Karpas-422 (cell line): Measurements from ENCODE around the gene PIPOX. TPM values are rescaled to one million over a fixed set of nuclear protein-coding genes. Genes with fewer than 3 reads are reported as not detected.

Experiments used
- DNase-seq: peaks from one replicate; pipeline ENCODE4 v3.0.0-alpha.2; 2015
- H2AFZ ChIP-seq: fragments of 200-600 bp; sonication (generic); 2 replicates; pipeline ENCODE4 v1.6.1; 2014; ENCODE audit warnings: antibody characterized with exemption, low read length, mixed read lengths
- H3K27ac ChIP-seq: fragments of 200-600 bp; sonication (generic); 2 replicates; pipeline ENCODE4 v1.5.1; 2014; ENCODE audit warnings: mild to moderate bottlenecking, low read length, moderate library complexity
- H3K27me3 ChIP-seq: fragments of 200-600 bp; sonication (generic); 2 replicates; pipeline ENCODE4 v1.6.1; 2014; ENCODE audit warnings: low read length, mixed read lengths
- H3K36me3 ChIP-seq: fragments of 200-600 bp; sonication (generic); 2 replicates; pipeline ENCODE4 v1.6.1; 2014; ENCODE audit warnings: low read length, mixed read lengths; ENCODE audit not compliant: insufficient read depth
- H3K4me1 ChIP-seq: fragments of 200-600 bp; sonication (generic); 2 replicates; pipeline ENCODE4 v1.6.1; 2014; ENCODE audit warnings: mild to moderate bottlenecking, low read length, mixed read lengths
- H3K4me2 ChIP-seq: fragments of 200-600 bp; sonication (generic); 2 replicates; pipeline ENCODE4 v1.6.1; 2014; ENCODE audit warnings: low read length, low read depth, mild to moderate bottlenecking; ENCODE audit not compliant: poor library complexity, severe bottlenecking
- H3K4me3 ChIP-seq: fragments of 200-600 bp; sonication (generic); 2 replicates; pipeline ENCODE4 v1.5.1; 2014; ENCODE audit warnings: mild to moderate bottlenecking, antibody characterized with exemption, low read length, mixed read lengths
- H3K79me2 ChIP-seq: fragments of 200-600 bp; sonication (generic); 2 replicates; pipeline ENCODE4 v1.6.1; 2014; ENCODE audit warnings: mild to moderate bottlenecking, low read length, mixed read lengths
- H3K9ac ChIP-seq: fragments of 200-600 bp; sonication (generic); 2 replicates; pipeline ENCODE4 v1.6.0; 2014; ENCODE audit warnings: low read length
- H3K9me2 ChIP-seq: fragments of 200-600 bp; sonication (generic), shearing (Covaris generic); replicated peaks from 2 replicates; pipeline ENCODE4 v1.6.0; 2014; ENCODE audit warnings: mild to moderate bottlenecking, low read length, moderate library complexity; ENCODE audit not compliant: insufficient read depth
- H3K9me3 ChIP-seq: fragments of 300-700, 200-600 bp; sonication (generic); 2 replicates; pipeline ENCODE4 v1.6.1; 2014; ENCODE audit warnings: low read length, mixed read lengths
- H4K20me1 ChIP-seq: fragments of 200-600 bp; sonication (generic); 2 replicates; pipeline ENCODE4 v1.6.1; 2014; ENCODE audit warnings: mild to moderate bottlenecking, antibody characterized with exemption, low read length, low read depth; ENCODE audit not compliant: insufficient read depth
- total RNA-seq: library from RNA; depleted of rRNA; stranded (reverse); fragments of >200 nt; shearing (Covaris generic); gene quantifications from 2 replicates; pipeline ENCODE4 v1.2.3, GENCODE V29; 2014; ENCODE audit warnings: low replicate concordance; rRNA removed

Gene PIPOX
- total RNA-seq, result 3.6 and 7.2 TPM in 2 replicates

DNA sequence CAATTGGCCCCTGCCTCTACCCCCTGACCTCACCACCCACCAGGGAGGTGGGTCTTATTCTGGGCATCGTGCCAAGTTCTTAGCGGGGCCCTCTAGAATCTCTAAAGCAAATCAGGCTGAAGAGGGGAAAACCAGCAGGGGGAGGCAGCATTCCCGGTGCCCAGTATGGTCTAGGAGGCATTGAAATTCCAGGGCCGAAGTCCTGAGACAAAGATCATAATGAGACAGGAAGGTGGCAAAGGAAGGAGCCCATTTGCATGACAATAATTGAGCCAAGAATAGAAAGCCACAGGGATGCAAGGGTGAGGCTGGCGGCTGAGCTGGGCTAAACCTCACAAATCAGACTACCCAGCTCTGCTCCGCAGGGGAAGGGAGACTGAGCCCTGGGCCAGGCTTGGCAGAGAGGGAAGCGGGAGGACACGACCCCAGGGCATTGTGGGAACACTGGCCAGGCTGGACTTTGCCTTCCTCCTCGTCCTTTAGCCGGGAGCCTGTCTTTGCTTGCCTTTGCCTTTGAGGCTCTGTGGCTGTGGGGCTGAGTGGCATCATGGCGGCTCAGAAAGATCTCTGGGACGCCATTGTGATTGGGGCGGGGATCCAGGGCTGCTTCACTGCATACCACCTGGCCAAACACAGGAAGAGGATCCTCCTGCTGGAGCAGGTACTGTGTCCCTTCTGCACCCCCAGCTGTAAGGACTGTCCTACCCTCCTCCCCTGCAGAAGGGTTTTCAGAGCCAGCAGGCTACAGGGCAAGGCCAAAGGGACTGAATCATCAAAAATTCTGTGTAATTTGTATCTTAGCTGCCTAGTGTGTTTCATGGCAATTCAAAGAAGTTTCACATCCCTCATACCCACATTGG, at the start of gene PIPOX:
Gene PIPOX (plus strand): TSS at position 463 of the 860 bp plus-strand sequence. CDS start 85 bp downstream, at position 548.
- H3K9me2 ChIP-seq, result no peaks in the 10 kb centered on the region
- no peak within 1 kb of the TSS for H3K4me3 ChIP-seq
- no peak within 1 kb of the TSS for H3K27ac ChIP-seq
- no peaks in the 10 kb centered on the region for H3K27me3 ChIP-seq
- no peaks in the 10 kb centered on the region for H3K9me3 ChIP-seq
- H3K4me2 ChIP-seq, result peak within 1 kb of the TSS; percentile 29
- DNase-seq, result peak; percentile 62
- no peaks in the 10 kb centered on the region for H3K79me2 ChIP-seq
- H3K4me1 ChIP-seq, result peaks cover 27% of the 10 kb centered on the region
- H2AFZ ChIP-seq, result no peak within 1 kb of the TSS
- no peak within 1 kb of the TSS for H3K9ac ChIP-seq
- H4K20me1 ChIP-seq, result no peaks in the 10 kb centered on the region; the same call in 1 of the 2 replicates
- no peaks in the 10 kb centered on the region for H3K36me3 ChIP-seq

DNA sequence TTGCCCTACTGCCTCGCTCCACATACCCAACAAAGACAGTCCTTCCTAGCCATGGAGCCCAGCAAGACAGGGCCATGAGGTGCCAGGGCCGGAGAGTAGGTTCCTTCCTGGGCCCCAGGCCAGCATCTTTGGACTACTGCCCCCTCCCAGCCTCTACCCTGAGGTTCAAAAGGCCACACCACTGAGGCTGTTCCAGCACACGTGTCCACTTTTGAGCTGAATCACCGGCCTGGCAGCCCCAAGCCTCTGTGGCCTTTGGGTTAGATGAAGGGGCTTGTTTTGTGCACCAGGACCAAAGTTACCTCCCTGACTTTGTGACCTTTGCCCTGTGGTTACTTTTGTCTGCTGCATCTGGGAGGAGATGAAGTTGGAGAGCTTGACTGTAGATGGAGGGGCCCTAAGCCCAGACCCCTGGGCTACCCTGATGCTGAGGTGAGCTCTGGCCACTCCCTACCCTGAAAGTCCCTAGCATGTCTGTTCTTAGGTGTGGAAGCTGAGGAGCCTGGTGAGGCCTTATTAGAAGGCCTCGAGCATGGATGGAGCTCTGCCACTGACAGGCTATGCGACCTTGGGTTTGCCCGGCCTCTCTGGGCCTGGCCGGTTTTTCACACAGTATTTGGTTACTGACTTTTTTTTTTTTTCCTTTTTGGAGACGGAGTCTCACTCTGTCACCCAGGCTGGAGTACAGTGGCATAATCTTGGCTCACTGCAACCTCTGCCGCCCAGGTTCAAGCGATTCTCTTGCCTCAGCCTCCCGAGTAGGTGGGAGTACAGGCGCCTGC, 49.1 kb upstream of the PIPOX start:
- Histone ChIP-seq H3K9ac (no peak overlapping the region), H2AFZ (no peak overlapping the region), H3K9me2 (no peaks in the 10 kb centered on the region), H3K79me2 (no peaks in the 10 kb centered on the region), H3K27ac (no peak overlapping the region), H3K4me2 (no peak overlapping the region), H3K27me3 (no peaks in the 10 kb centered on the region), H3K4me1 (no peaks in the 10 kb centered on the region), H4K20me1 (0 out of 2 replicates have a peak, but pooled peaks cover 4% of the 10 kb centered on the region), H3K9me3 (no peaks in the 10 kb centered on the region), H3K36me3 (no peaks in the 10 kb centered on the region), H3K4me3 (no peak overlapping the region)
- no peak for DNase-seq

- Histone ChIP-seq H3K9me3 (no peaks in the 10 kb centered on the region), H4K20me1 (0 out of 2 replicates have a peak, but pooled peaks cover 5% of the 10 kb centered on the region), H3K79me2 (no peaks in the 10 kb centered on the region), H3K36me3 (no peaks in the 10 kb centered on the region), H3K4me1 (no peaks in the 10 kb centered on the region), H3K9me2 (no peaks in the 10 kb centered on the region), H2AFZ (no peak overlapping the region), H3K4me3 (no peak overlapping the region), H3K27ac (no peak overlapping the region), H3K27me3 (no peaks in the 10 kb centered on the region), H3K9ac (no peak overlapping the region), H3K4me2 (no peak overlapping the region)
- DNase-seq, result no peak
These were observed 46.3 kb upstream of the PIPOX start for GRCh38 chr17:28996554-28997096.

DNA sequence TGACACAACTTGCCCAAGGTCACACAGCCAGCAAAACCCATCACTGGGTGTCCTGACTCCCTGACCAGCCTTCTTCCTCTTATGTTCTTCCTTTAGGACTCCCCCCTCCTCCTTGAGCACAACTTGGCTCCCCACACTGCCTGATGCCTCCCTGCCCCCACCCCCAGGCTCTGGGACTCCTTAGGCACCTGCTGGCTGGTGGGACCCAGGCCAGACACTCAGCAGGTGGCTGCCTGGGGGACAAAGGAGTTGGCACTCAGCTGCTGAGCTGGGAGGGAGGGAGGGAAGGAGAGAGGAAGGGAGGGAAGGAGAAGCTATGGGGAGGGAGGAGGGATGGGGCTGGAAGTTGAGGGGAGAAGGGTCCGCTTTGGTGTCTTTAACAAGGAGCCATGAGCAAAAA, 45.1 kb upstream of the PIPOX start:
- no peak overlapping the region for H3K9ac ChIP-seq
- no peaks in the 10 kb centered on the region for H3K79me2 ChIP-seq
- H3K9me3 ChIP-seq, result no peaks in the 10 kb centered on the region
- H3K4me3 ChIP-seq, result no peak overlapping the region
- H4K20me1 ChIP-seq, result 0 out of 2 replicates have a peak, but pooled peaks cover 5% of the 10 kb centered on the region
- no peaks in the 10 kb centered on the region for H3K27me3 ChIP-seq
- H3K4me2 ChIP-seq, result no peak overlapping the region
- no peaks in the 10 kb centered on the region for H3K9me2 ChIP-seq
- H3K36me3 ChIP-seq, result no peaks in the 10 kb centered on the region
- no peak overlapping the region for H3K27ac ChIP-seq
- DNase-seq, result no peak
- no peaks in the 10 kb centered on the region for H3K4me1 ChIP-seq
- H2AFZ ChIP-seq, result no peak overlapping the region

DNA sequence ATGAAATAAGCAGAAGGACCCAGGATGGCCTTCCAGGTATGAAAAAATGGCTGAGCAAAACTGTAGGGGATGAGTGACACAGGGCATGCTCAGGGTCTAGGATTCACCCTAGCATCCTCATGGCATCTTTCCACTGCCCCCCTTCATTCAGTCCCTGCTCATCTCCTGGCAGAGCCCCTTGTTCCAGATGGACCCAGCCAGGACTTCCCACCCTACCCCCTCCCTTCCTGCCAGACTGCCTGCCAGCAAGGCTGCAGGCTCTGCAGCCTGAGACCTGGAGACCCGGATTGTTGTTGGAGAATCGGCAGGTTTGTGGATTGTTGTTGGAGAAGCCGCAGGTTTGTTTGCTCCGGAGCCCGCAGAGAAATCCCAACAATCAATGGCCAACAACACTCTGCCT, 43.7 kb upstream of the PIPOX start:
- no peak overlapping the region for H3K4me3 ChIP-seq

GRCh38 chr17:29000973-29001372, 42.0 kb upstream of the PIPOX start:
- no peaks in the 10 kb centered on the region for H3K27me3 ChIP-seq
- no peak for DNase-seq

More for the DNA sequence above, 43.7 kb upstream of the PIPOX start:
- Histone ChIP-seq H3K9ac (no peak overlapping the region), H3K36me3 (no peaks in the 10 kb centered on the region), H3K79me2 (no peaks in the 10 kb centered on the region), H4K20me1 (0 out of 2 replicates have a peak, but pooled peaks cover 5% of the 10 kb centered on the region), H3K9me2 (no peaks in the 10 kb centered on the region), H3K9me3 (no peaks in the 10 kb centered on the region), H3K27me3 (no peaks in the 10 kb centered on the region), H3K4me1 (no peaks in the 10 kb centered on the region), H2AFZ (no peak overlapping the region), H3K27ac (no peak overlapping the region), H3K4me2 (no peak overlapping the region)
- no peak for DNase-seq

DNA sequence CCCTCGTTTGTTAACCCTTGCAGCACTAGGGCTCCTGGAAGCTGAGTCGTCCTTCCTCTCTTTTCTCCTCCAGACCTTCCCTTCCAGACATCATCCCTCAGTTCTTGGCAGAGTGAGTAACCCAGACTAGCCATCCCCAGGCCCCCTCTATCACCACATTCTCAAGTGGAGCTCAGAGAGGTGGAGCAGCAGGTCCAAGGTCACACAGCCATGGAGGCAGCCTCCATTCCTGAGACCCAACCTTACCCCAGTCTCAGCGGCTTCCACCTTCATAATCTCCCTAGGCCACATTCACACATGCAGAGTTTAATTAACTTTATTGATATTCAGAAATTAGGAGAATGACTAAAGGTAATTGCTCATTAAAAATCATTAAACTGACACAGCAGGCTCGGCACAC, 40.1 kb upstream of the PIPOX start:
- Histone ChIP-seq H3K9me2 (no peaks in the 10 kb centered on the region), H2AFZ (no peak overlapping the region), H4K20me1 (0 out of 2 replicates have a peak, but pooled peaks cover 5% of the 10 kb centered on the region), H3K4me2 (no peak overlapping the region), H3K9ac (no peak overlapping the region), H3K36me3 (no peaks in the 10 kb centered on the region), H3K79me2 (no peaks in the 10 kb centered on the region), H3K27ac (no peak overlapping the region), H3K27me3 (no peaks in the 10 kb centered on the region), H3K9me3 (no peaks in the 10 kb centered on the region), H3K4me1 (no peaks in the 10 kb centered on the region), H3K4me3 (no peak overlapping the region)
- DNase-seq, result no peak

More at GRCh38 chr17:29000973-29001372, 42.0 kb upstream of the PIPOX start:
- Histone ChIP-seq H3K79me2 (no peaks in the 10 kb centered on the region), H3K27ac (no peak overlapping the region), H3K4me1 (no peaks in the 10 kb centered on the region), H3K36me3 (no peaks in the 10 kb centered on the region), H3K4me3 (no peak overlapping the region), H3K9ac (no peak overlapping the region), H3K9me2 (no peaks in the 10 kb centered on the region), H4K20me1 (0 out of 2 replicates have a peak, but pooled peaks cover 5% of the 10 kb centered on the region), H3K4me2 (no peak overlapping the region), H2AFZ (no peak overlapping the region), H3K9me3 (no peaks in the 10 kb centered on the region)

- DNase-seq, result no peak
- Histone ChIP-seq H3K79me2 (no peaks in the 10 kb centered on the region), H3K27me3 (no peaks in the 10 kb centered on the region)
These were observed 39.7 kb upstream of the PIPOX start for GRCh38 chr17:29003289-29003688.

More at GRCh38 chr17:29003289-29003688, 39.7 kb upstream of the PIPOX start:
- Histone ChIP-seq H2AFZ (no peak overlapping the region), H3K9me2 (no peaks in the 10 kb centered on the region), H3K4me3 (no peak overlapping the region), H3K27ac (no peak overlapping the region), H3K9me3 (no peaks in the 10 kb centered on the region), H3K9ac (no peak overlapping the region), H3K4me1 (no peaks in the 10 kb centered on the region), H4K20me1 (0 out of 2 replicates have a peak, but pooled peaks cover 5% of the 10 kb centered on the region), H3K36me3 (no peaks in the 10 kb centered on the region), H3K4me2 (no peak overlapping the region)
